SU-DHL-6 (cell line): ENCODE measurements around the gene CD72.
"Not testable (repeated sequence)": the region's sequence is repeated elsewhere in the genome, so short reads cannot be mapped to it uniquely, and the experiment has no call there.

Experiments used
- EZH2phosphoT487 ChIP-seq: fragments of 200-600 bp; sonication (generic), shearing (Covaris generic); conservative IDR thresholded peaks from 2 replicates; pipeline ENCODE4 v1.6.1; 2018; ENCODE audit warnings: mild to moderate bottlenecking, antibody characterized with exemption, low read length, moderate library complexity, mixed read lengths
- TF ChIP-seq, protein P1 (sequence below): fragments of 200-600 bp; sonication (generic); IDR thresholded peaks from one replicate; pipeline ENCODE4 v1.5.1; 2017; ENCODE audit warnings: antibody characterized with exemption, mild to moderate bottlenecking, low read length, moderate library complexity; ENCODE audit not compliant: insufficient read depth, poor library complexity, severe bottlenecking

GRCh38 chr9:35583521-35583920 is 34.7 kb downstream of the CD72 start:
- TF ChIP-seq, protein P1, sequence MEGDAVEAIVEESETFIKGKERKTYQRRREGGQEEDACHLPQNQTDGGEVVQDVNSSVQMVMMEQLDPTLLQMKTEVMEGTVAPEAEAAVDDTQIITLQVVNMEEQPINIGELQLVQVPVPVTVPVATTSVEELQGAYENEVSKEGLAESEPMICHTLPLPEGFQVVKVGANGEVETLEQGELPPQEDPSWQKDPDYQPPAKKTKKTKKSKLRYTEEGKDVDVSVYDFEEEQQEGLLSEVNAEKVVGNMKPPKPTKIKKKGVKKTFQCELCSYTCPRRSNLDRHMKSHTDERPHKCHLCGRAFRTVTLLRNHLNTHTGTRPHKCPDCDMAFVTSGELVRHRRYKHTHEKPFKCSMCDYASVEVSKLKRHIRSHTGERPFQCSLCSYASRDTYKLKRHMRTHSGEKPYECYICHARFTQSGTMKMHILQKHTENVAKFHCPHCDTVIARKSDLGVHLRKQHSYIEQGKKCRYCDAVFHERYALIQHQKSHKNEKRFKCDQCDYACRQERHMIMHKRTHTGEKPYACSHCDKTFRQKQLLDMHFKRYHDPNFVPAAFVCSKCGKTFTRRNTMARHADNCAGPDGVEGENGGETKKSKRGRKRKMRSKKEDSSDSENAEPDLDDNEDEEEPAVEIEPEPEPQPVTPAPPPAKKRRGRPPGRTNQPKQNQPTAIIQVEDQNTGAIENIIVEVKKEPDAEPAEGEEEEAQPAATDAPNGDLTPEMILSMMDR: not testable (repeated sequence)
- TF ChIP-seq EZH2phosphoT487: not testable (repeated sequence)
